Hepatocyte (in vitro differentiated cells): ENCODE measurements around the gene ANKMY2. TPM values are rescaled to one million over a fixed set of nuclear protein-coding genes. Genes with fewer than 3 reads are reported as not detected.

Experiments
- DNase-seq: peaks from one replicate; pipeline ENCODE4 v3.0.0-alpha.2; 2016; ENCODE audit warnings: low spot score
- H2AFZ ChIP-seq: fragments of 200-600 bp; sonication (generic); 2 replicates; pipeline ENCODE4 v1.6.0; 2016; ENCODE audit warnings: antibody characterized with exemption, mild to moderate bottlenecking
- H3K27ac ChIP-seq: fragments of 200-600 bp; sonication (generic); 2 replicates; pipeline ENCODE4 v1.5.1; 2016; ENCODE audit warnings: mild to moderate bottlenecking
- H3K27me3 ChIP-seq: fragments of 200-600 bp; sonication (generic); 2 replicates; pipeline ENCODE4 v1.6.1; 2016
- H3K36me3 ChIP-seq: fragments of 200-600 bp; sonication (generic); replicated peaks from 2 replicates; pipeline ENCODE4 v1.5.1; 2016; ENCODE audit warnings: low read depth; ENCODE audit not compliant: insufficient read depth
- H3K4me1 ChIP-seq: fragments of 200-600 bp; sonication (generic); 2 replicates; pipeline ENCODE4 v1.5.1; 2016; ENCODE audit warnings: mild to moderate bottlenecking, moderate library complexity; ENCODE audit not compliant: insufficient read depth
- H3K4me2 ChIP-seq: fragments of 200-600 bp; sonication (generic); 2 replicates; pipeline ENCODE4 v1.6.0; 2016
- H3K4me3 ChIP-seq: fragments of 200-600 bp; sonication (generic); 2 replicates; pipeline ENCODE4 v1.5.1; 2016; ENCODE audit warnings: mild to moderate bottlenecking
- H3K79me2 ChIP-seq: fragments of 200-600 bp; sonication (generic); 2 replicates; pipeline ENCODE4 v1.6.0; 2017; ENCODE audit warnings: mild to moderate bottlenecking
- H3K9me2 ChIP-seq: fragments of 200-600 bp; sonication (generic); replicated peaks from 2 replicates; pipeline ENCODE4 v1.6.0; 2017; ENCODE audit warnings: mild to moderate bottlenecking; ENCODE audit not compliant: insufficient read depth
- H3K9me3 ChIP-seq: fragments of 200-600 bp; sonication (generic); 2 replicates; pipeline ENCODE4 v1.5.1; 2016; ENCODE audit warnings: low read depth, mild to moderate bottlenecking
- H4K20me1 ChIP-seq: fragments of 200-600 bp; sonication (generic); 2 replicates; pipeline ENCODE4 v1.6.0; 2016; ENCODE audit warnings: mild to moderate bottlenecking; ENCODE audit not compliant: insufficient read depth, poor library complexity, severe bottlenecking
- EZH2 ChIP-seq: fragments of 200-600 bp; sonication (generic); IDR thresholded peaks from 2 replicates; pipeline ENCODE4 v1.6.1; 2016; ENCODE audit warnings: antibody characterized with exemption, mild to moderate bottlenecking, borderline replicate concordance
- EZH2phosphoT487 ChIP-seq: fragments of 200-600 bp; sonication (generic); IDR thresholded peaks from one replicate; pipeline ENCODE4 v1.6.1; 2018; ENCODE audit warnings: antibody characterized with exemption, mild to moderate bottlenecking, low read depth, moderate library complexity; ENCODE audit not compliant: unreplicated experiment, severe bottlenecking
- WGBS: methylation state at CpG from one replicate; pipeline ENCODE4 v1.1.6; 2016; ENCODE audit warnings: low lambda C conversion rate; ENCODE audit errors: missing lambda C conversion rate; 5-methylcytosine and 5-hydroxymethylcytosine counted together
- polyA plus RNA-seq: library from polyadenylated mRNA; unstranded; fragments of >200 nt; fragmentation: Nextera tagmentation; extraction: Ambion mirVana; gene quantifications from 2 replicates; pipeline ENCODE4 v1.2.1, GENCODE V29; 2016
- total RNA-seq: library from RNA; depleted of rRNA; stranded (reverse); fragments of >200 nt; gene quantifications from 2 replicates; pipeline ENCODE4 v1.2.3, GENCODE V29; 2014
- TF ChIP-seq, protein P1 (sequence below): fragments of 200-600 bp; sonication (generic); IDR thresholded peaks from 2 replicates; pipeline ENCODE4 v1.5.1; 2016; ENCODE audit warnings: antibody characterized with exemption, mild to moderate bottlenecking; ENCODE audit not compliant: poor library complexity

Gene ANKMY2
- total and polyA plus RNA-seq, 2 experiments from 2014 or later = 30.7 to 42.5 TPM

- Histone ChIP-seq H3K4me2 (no peak overlapping the region), H3K27ac (no peak overlapping the region), H3K27me3 (no peaks in the 10 kb centered on the region), H3K4me1 (peaks cover 9% of the 10 kb centered on the region), H3K79me2 (peaks cover 100% of the 10 kb centered on the region), H3K9me3 (no peaks in the 10 kb centered on the region), H3K4me3 (no peak overlapping the region), H3K36me3 (no peaks in the 10 kb centered on the region), H2AFZ (no peak overlapping the region), H3K9me2 (no peaks in the 10 kb centered on the region), H4K20me1 (peaks cover 36% of the 10 kb centered on the region)
- TF ChIP-seq, protein P1, sequence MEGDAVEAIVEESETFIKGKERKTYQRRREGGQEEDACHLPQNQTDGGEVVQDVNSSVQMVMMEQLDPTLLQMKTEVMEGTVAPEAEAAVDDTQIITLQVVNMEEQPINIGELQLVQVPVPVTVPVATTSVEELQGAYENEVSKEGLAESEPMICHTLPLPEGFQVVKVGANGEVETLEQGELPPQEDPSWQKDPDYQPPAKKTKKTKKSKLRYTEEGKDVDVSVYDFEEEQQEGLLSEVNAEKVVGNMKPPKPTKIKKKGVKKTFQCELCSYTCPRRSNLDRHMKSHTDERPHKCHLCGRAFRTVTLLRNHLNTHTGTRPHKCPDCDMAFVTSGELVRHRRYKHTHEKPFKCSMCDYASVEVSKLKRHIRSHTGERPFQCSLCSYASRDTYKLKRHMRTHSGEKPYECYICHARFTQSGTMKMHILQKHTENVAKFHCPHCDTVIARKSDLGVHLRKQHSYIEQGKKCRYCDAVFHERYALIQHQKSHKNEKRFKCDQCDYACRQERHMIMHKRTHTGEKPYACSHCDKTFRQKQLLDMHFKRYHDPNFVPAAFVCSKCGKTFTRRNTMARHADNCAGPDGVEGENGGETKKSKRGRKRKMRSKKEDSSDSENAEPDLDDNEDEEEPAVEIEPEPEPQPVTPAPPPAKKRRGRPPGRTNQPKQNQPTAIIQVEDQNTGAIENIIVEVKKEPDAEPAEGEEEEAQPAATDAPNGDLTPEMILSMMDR = no peak
- TF ChIP-seq EZH2phosphoT487 (no peak), EZH2 (no peak)
- no peak for DNase-seq
- 82% methylated on average over 9 of the region's 9 CpGs for WGBS
These were observed 6.1 kb upstream of the ANKMY2 start for GRCh38 chr7:16651396-16652239.

DNA sequence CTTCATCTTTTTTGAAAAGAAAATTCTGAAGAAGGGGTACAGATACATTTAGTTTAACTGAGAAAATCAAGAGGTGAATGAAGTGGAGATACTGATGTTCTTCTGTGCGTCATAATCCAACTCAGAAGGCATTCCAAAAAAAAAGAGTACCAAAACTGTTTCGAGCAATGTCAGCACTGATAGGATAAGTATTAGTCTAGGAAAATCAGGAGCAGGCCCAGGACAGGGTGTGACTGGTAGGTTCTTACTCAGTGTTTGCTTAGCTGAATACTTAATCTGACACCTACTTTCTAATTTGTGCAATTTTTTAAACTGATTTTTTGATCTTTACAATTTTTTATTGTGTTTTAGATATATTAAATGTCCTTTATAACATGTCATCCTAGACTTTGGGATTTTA lies 4.7 kb upstream of the ANKMY2 start:
- Histone ChIP-seq H3K36me3 (no peaks in the 10 kb centered on the region), H3K4me3 (no peak overlapping the region), H3K27me3 (no peaks in the 10 kb centered on the region), H3K27ac (no peak overlapping the region), H4K20me1 (peaks cover 37% of the 10 kb centered on the region), H3K4me1 (peaks cover 9% of the 10 kb centered on the region), H3K9me3 (no peaks in the 10 kb centered on the region), H2AFZ (no peak overlapping the region), H3K4me2 (peak overlapping the region; percentile 32), H3K79me2 (peaks cover 92% of the 10 kb centered on the region), H3K9me2 (no peaks in the 10 kb centered on the region)
- DNase-seq = no peak
- WGBS = 69% methylated on average over 2 of the region's 2 CpGs
- TF ChIP-seq, protein P1 = no peak
- TF ChIP-seq EZH2 (no peak), EZH2phosphoT487 (no peak)

DNA sequence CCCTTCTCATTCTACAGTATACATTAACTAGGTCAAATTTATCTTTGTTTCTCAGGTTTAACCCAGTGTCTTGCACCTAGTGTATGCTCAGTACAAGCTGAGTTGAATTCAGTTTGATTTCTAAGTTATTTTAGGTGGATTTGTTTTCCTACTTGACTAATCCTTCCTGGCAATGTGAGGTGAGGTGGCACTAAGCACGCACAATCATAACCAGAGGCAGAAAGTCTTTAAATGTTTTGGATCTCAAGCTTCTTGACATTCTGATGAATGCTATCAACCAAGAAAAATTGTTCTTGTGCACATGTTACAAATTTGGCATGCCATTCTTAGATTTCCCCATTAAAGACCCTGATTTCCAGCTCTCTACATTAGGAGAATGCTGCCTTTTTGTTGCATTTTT lies 3.6 kb upstream of the ANKMY2 start:
- Histone ChIP-seq H3K36me3 (no peaks in the 10 kb centered on the region), H3K9me3 (no peaks in the 10 kb centered on the region), H3K4me3 (no peak overlapping the region), H3K27me3 (no peaks in the 10 kb centered on the region), H4K20me1 (peaks cover 37% of the 10 kb centered on the region), H3K4me1 (peaks cover 9% of the 10 kb centered on the region), H3K9me2 (no peaks in the 10 kb centered on the region), H3K4me2 (peak overlapping the region; percentile 72), H3K79me2 (peaks cover 86% of the 10 kb centered on the region), H3K27ac (no peak overlapping the region), H2AFZ (no peak overlapping the region)
- 83% methylated on average over 1 of the region's 1 CpG for WGBS
- no peak for DNase-seq
- TF ChIP-seq, protein P1 = no peak
- no peak for TF ChIP-seq EZH2phosphoT487
- TF ChIP-seq EZH2 = no peak
